Heart right ventricle (tissue), 16 donors: Measurements from ENCODE around the gene PTPRM. TPM values are rescaled to one million over a fixed set of nuclear protein-coding genes. Genes with fewer than 3 reads are reported as not detected.

Experiments used
- ATAC-seq, 8 donors: fragments of 200-7000 bp; cut with Tn5 transposase; one replicate each; pipeline ENCODE4 v1.9.1; 2020; ENCODE audit warnings: mild to moderate bottlenecking in 8 of 8, moderate library complexity in 8 of 8, moderate number of reproducible peaks in 1 of 8
- DNase-seq, 2 donors: peaks; one replicate each; pipeline ENCODE4 v3.0.0-alpha.2; 2020
- H3K27ac ChIP-seq, 10 donors: fragments of 200-600 bp; sonication (generic) in 2 of 10; one replicate each; pipeline versions ENCODE4 v1.5.0 to v1.8.0; 2020 to 2022; ENCODE audit warnings: mild to moderate bottlenecking in 3 of 10
- H3K27me3 ChIP-seq, 7 donors: fragments of 200-600 bp; one replicate each; pipeline ENCODE4 v1.8.0; 2021 to 2022; ENCODE audit warnings: mild to moderate bottlenecking in 2 of 7
- H3K36me3 ChIP-seq, 9 donors: fragments of 200-600 bp; sonication (generic) in 1 of 9; one replicate each; pipeline versions ENCODE4 v1.5.0 to v1.8.0; 2020 to 2022; ENCODE audit warnings: mild to moderate bottlenecking in 2 of 9
- H3K4me1 ChIP-seq, 9 donors: fragments of 200-600 bp; sonication (generic) in 1 of 9; one replicate each; pipeline versions ENCODE4 v1.5.0 to v1.8.0; 2020 to 2022; ENCODE audit warnings: mild to moderate bottlenecking in 4 of 9
- H3K4me3 ChIP-seq, 10 donors: fragments of 200-600 bp; sonication (generic) in 2 of 10; one replicate each; pipeline versions ENCODE4 v1.5.0 to v1.8.0; 2020 to 2022; ENCODE audit warnings: mild to moderate bottlenecking in 7 of 10, moderate library complexity in 2 of 10
- H3K9me3 ChIP-seq, 11 donors: fragments of 200-600 bp in 10 of 11; sonication (generic) in 2 of 11; one replicate each; pipeline versions ENCODE4 v1.5.0 to v1.8.0; 2013 to 2022; ENCODE audit warnings: mild to moderate bottlenecking in 2 of 11, control low read depth in 1 of 11, moderate library complexity in 1 of 11
- CTCF ChIP-seq, 9 donors: fragments of 200-600 bp; sonication (generic) in 2 of 9; IDR thresholded peaks; one replicate each; pipeline versions ENCODE4 v1.5.0 to v1.8.0; 2021 to 2022; ENCODE audit warnings: antibody characterized with exemption in 9 of 9, mild to moderate bottlenecking in 5 of 9, moderate library complexity in 1 of 9
- WGBS, 2 donors: extraction: QIAGEN DNeasy Blood & Tissue Kit; methylation state at CpG; one replicate each; pipeline ENCODE4 v1.1.7; 2013; ENCODE audit warnings: inconsistent platforms in 1 of 2; 5-methylcytosine and 5-hydroxymethylcytosine counted together
- intact Hi-C, 10 donors: fragments of 100-400 bp; cut with DNase I; formaldehyde crosslinking; loops; one replicate each; pipeline versions ENCODE4 v1.11.1 to v1.14.2; 2022
- polyA plus RNA-seq, 2 donors: library from polyadenylated mRNA; stranded (reverse); fragments of 200-250 nt; gene quantifications; one replicate each; pipeline ENCODE4 v1.2.3, GENCODE V29; 2013
- total RNA-seq, 10 donors: library from RNA; stranded (reverse); fragmentation: NEBNext Ultra II Directional in 3 of 10; extraction: Animal tissue kit (Norgen Biotek cat#: 25700) in 3 of 10; gene quantifications; one replicate each; pipeline versions ENCODE4 v1.2.1 to v1.2.4, GENCODE V29; 2021 to 2023
- donor health status: Arrhythmogenic right ventricular cardiomyopathy.
- donor health status: ischemic (EF 13 %, LVEDD 7.1; RV severe dilation, severe dysfunction).
- donor health status: healthy with polysubstance abuse.
- donor health status: DM: no; HTN: yes; CAD: no.
- donor health status: DM: no; HTN: no; CAD: no.
- donor health status: ischemic (EF 25% LVEDD 6.9; RV normal size, moderate dysfunction).
- donor health status: ischemic (EF 25% LVEDD 5.7; RV mildly dilated, moderate dysfunction).
- donor health status: healthy.
- donor health status: DM: yes; HTN: yes; CAD: no.
- donor health status: Ischemic cardiomyopathy.
- donor health status: ischemic (EF 35%, LVEDD 5.7; RV mildly dilated, moderate dysfunction).
- donor health status: nonischemic (EF 11% LVEDD 7.7; RV severe dilation, severe dysfunction).
- donor health status: DM: yes; HTN: yes; CAD: no.
- donor health status: PGD.
- donor health status: ischemic (EF 29% LVEDD 5.4; RV normal size, mild dysfunction).
- donor health status: nonischemic (EF 23%, LVEDD 6.1; RV moderate dilation, normal function).

The PTPRM gene
- total and polyA plus RNA-seq, 12 donors, result 81.7 to 170 (median 132) TPM

GRCh38 chr18:7645756-7646155 is 78.6 kb downstream of the PTPRM start:
- Histone ChIP-seq H3K9me3 (peaks cover 0 to 17% (median 5%) of the 10 kb centered on the region in 11 donors), H3K4me3 (no peak overlapping the region), H3K4me1 (peaks cover 0 to 76% (median 54%) of the 10 kb centered on the region in 9 donors), H3K36me3 (no peaks in the 10 kb centered on the region), H3K27ac (peak overlapping the region in 1 of 10 donors; percentile 37), H3K27me3 (no peaks in the 10 kb centered on the region)
- WGBS, 2 donors, result 73 to 87% methylated on average over 1 of the region's 1 CpG
- TF ChIP-seq CTCF (IDR thresholded peaks at IDR 0.05), result no peak
- intact Hi-C loops, result no loop called here
- DNase-seq (peak in 1 of 2 donors; percentile 20), ATAC-seq (peak in 5 of 8 donors; percentile 15 to 51 (median 35))

- H3K27ac ChIP-seq, result peak overlapping the region in 1 of 10 donors; percentile 37
- H3K9me3 ChIP-seq, result peaks cover 0 to 17% (median 5%) of the 10 kb centered on the region in 11 donors
- intact Hi-C loops, result no loop called here
- ATAC-seq (peak in 5 of 8 donors; percentile 11 to 32 (median 22)), DNase-seq (no peak)
- H3K4me3 ChIP-seq, result no peak overlapping the region
- no peak for TF ChIP-seq CTCF (IDR thresholded peaks at IDR 0.05)
- WGBS, 2 donors, result 89 to 92% methylated on average over 6 of the region's 6 CpGs
- no peaks in the 10 kb centered on the region for H3K36me3 ChIP-seq
- H3K27me3 ChIP-seq, result no peaks in the 10 kb centered on the region
- peaks cover 0 to 71% (median 48%) of the 10 kb centered on the region in 9 donors for H3K4me1 ChIP-seq
These were observed 79.2 kb downstream of the PTPRM start for GRCh38 chr18:7646174-7646886.

GRCh38 chr18:7647500-7647899 is 80.4 kb downstream of the PTPRM start:
- ATAC-seq, result peak in 2 of 8 donors; percentile 26 to 41
- H3K4me3 ChIP-seq, result no peak overlapping the region
- intact Hi-C loops, result no loop called here
- H3K9me3 ChIP-seq, result peaks cover 0 to 17% (median 5%) of the 10 kb centered on the region in 11 donors
- WGBS, 2 donors, result 86 to 89% methylated on average over 3 of the region's 3 CpGs
- no peak for DNase-seq
- H3K27me3 ChIP-seq, result no peaks in the 10 kb centered on the region
- no peak for TF ChIP-seq CTCF (IDR thresholded peaks at IDR 0.05)
- no peaks in the 10 kb centered on the region for H3K36me3 ChIP-seq
- H3K4me1 ChIP-seq, result peaks cover 0 to 59% (median 37%) of the 10 kb centered on the region in 9 donors
- no peak overlapping the region for H3K27ac ChIP-seq

- Histone ChIP-seq H3K4me1 (peaks cover 6 to 77% (median 50%) of the 10 kb centered on the region in 9 donors), H3K27ac (peak overlapping the region; percentile 32 to 87 (median 74)), H3K4me3 (no peak overlapping the region), H3K9me3 (peaks cover 0 to 3% (median 0%) of the 10 kb centered on the region in 11 donors), H3K36me3 (no peaks in the 10 kb centered on the region), H3K27me3 (no peaks in the 10 kb centered on the region)
- intact Hi-C loops, result loop anchor here in 1 of 10 donors (5.0 kb wide), 1 partner anchor 40 kb away; no protein-coding TSS in a partner anchor
- peak; percentile 85 to 98 (median 94) for ATAC-seq
- peak; percentile 18 to 58 for DNase-seq
- no peak for TF ChIP-seq CTCF (IDR thresholded peaks at IDR 0.05)
- WGBS, 2 donors, result 34 to 40% methylated on average over 6 of the region's 6 CpGs
These were observed 89.9 kb downstream of the PTPRM start for GRCh38 chr18:7657050-7657449.
